Aorta (tissue), 5 donors: Measurements from ENCODE around the gene ZNF784. TPM values are rescaled to one million over a fixed set of nuclear protein-coding genes. Genes with fewer than 3 reads are reported as not detected.
A peak's percentile ranks its signal among the peaks of the same experiment; 100 is the strongest.
"Not testable (repeated sequence)": the region's sequence is repeated elsewhere in the genome, so short reads cannot be mapped to it uniquely, and the experiment has no call there.

Source experiments
- ATAC-seq: fragments of 200-7000 bp; cut with Tn5 transposase; one replicate; pipeline ENCODE4 v1.9.1; 2022; ENCODE audit warnings: moderate library complexity; ENCODE audit not compliant: low FRiP score
- DNase-seq, 2 donors: peaks; one replicate each; pipeline ENCODE4 v3.0.0-alpha.2; 2020
- H3K27ac ChIP-seq, 2 donors: one replicate each; pipeline ENCODE4 v1.5.1; 2013; ENCODE audit warnings: low read length in 2 of 2, mild to moderate bottlenecking in 2 of 2, moderate library complexity in 2 of 2, control low read depth in 1 of 2, inconsistent platforms in 1 of 2, low read depth in 1 of 2
- H3K27me3 ChIP-seq, 2 donors: one replicate each; pipeline ENCODE4 v1.6.1; 2013; ENCODE audit warnings: control low read depth in 1 of 2, low read length in 1 of 2, mild to moderate bottlenecking in 1 of 2, moderate library complexity in 1 of 2; ENCODE audit not compliant: insufficient read depth in 2 of 2, control insufficient read depth in 1 of 2
- H3K36me3 ChIP-seq, 2 donors: one replicate each; pipeline ENCODE4 v1.6.1; 2013; ENCODE audit warnings: control low read depth in 1 of 2, low read length in 1 of 2, mild to moderate bottlenecking in 1 of 2; ENCODE audit not compliant: insufficient read depth in 2 of 2, control insufficient read depth in 1 of 2
- H3K4me1 ChIP-seq, 2 donors: one replicate each; pipeline ENCODE4 v1.6.1; 2013; ENCODE audit warnings: low read length in 2 of 2, control low read depth in 1 of 2, mild to moderate bottlenecking in 1 of 2, moderate library complexity in 1 of 2; ENCODE audit not compliant: insufficient read depth in 2 of 2, control insufficient read depth in 1 of 2
- H3K4me3 ChIP-seq, 2 donors: one replicate each; pipeline ENCODE4 v1.5.1; 2013; ENCODE audit warnings: low read length in 2 of 2, control low read depth in 1 of 2, mild to moderate bottlenecking in 1 of 2
- H3K9me3 ChIP-seq: one replicate; pipeline ENCODE4 v1.6.1; 2013; ENCODE audit warnings: mild to moderate bottlenecking, low read length; ENCODE audit not compliant: control insufficient read depth
- WGBS, 2 donors: extraction: QIAGEN DNeasy Blood & Tissue Kit; methylation state at CpG; one replicate each; pipeline ENCODE4 v1.1.7; 2013; 5-methylcytosine and 5-hydroxymethylcytosine counted together
- intact Hi-C, 2 donors: fragments of 100-400 bp; cut with DNase I; formaldehyde crosslinking; loops; one replicate each; pipeline versions ENCODE4 v1.14.2 to v1.15.0; 2022
- polyA plus RNA-seq, 2 donors: library from polyadenylated mRNA; stranded (reverse); fragments of 200-250 nt; gene quantifications; one replicate each; pipeline ENCODE4 v1.2.3, GENCODE V29; 2013
- total RNA-seq, 2 donors: library from RNA; stranded (reverse); fragmentation: NEBNext Ultra II Directional; extraction: Animal tissue kit (Norgen Biotek cat#: 25700); gene quantifications; one replicate each; pipeline ENCODE4 v1.2.1, GENCODE V29; 2021
- donor health status: healthy with polysubstance abuse.
- donor health status: Bipolar disorder and iron deficiency.
- donor health status: DM: no; HTN: no; CAD: no.
- donor health status: DM: no; HTN: no; CAD: no.
- donor health status: DM: yes; HTN: yes; CAD: no.

Gene ZNF784
- total and polyA plus RNA-seq, 4 donors, result 4.8 to 27.2 (median 5.2) TPM

GRCh38 chr19:55583897-55584296, 40.5 kb downstream of the ZNF784 start:
- H3K4me1 ChIP-seq, DNase-seq, intact Hi-C loops, H3K36me3 ChIP-seq, H3K4me3 ChIP-seq, H3K9me3 ChIP-seq, H3K27me3 ChIP-seq, ATAC-seq, H3K27ac ChIP-seq: not testable (repeated sequence)
- 75 to 76% methylated on average over 8 of the region's 8 CpGs for WGBS, 2 donors

- intact Hi-C loops, H3K9me3 ChIP-seq, ATAC-seq, H3K4me1 ChIP-seq, H3K4me3 ChIP-seq, H3K36me3 ChIP-seq, DNase-seq, H3K27ac ChIP-seq, H3K27me3 ChIP-seq: not testable (repeated sequence)
- 74 to 77% methylated on average over 4 of the region's 4 CpGs for WGBS, 2 donors
Measured at GRCh38 chr19:55582284-55582683, 42.1 kb downstream of the ZNF784 start.

- Histone ChIP-seq H3K9me3 (no peaks in the 10 kb centered on the region), H3K27me3 (no peaks in the 10 kb centered on the region), H3K4me3 (no peak overlapping the region), H3K27ac (no peak overlapping the region), H3K4me1 (no peaks in the 10 kb centered on the region), H3K36me3 (peaks cover 0 to 2% of the 10 kb centered on the region in 2 donors)
- ATAC-seq, result no peak
- DNase-seq, result no peak
- WGBS, 2 donors, result 16 to 18% methylated on average over 6 of the region's 6 CpGs
- intact Hi-C loops, result loop anchor here in 1 of 2 donors (2.0 kb wide), 1 partner anchor 33 kb away; no protein-coding TSS in a partner anchor
Measured at GRCh38 chr19:55581823-55582223, 42.5 kb downstream of the ZNF784 start.

DNA sequence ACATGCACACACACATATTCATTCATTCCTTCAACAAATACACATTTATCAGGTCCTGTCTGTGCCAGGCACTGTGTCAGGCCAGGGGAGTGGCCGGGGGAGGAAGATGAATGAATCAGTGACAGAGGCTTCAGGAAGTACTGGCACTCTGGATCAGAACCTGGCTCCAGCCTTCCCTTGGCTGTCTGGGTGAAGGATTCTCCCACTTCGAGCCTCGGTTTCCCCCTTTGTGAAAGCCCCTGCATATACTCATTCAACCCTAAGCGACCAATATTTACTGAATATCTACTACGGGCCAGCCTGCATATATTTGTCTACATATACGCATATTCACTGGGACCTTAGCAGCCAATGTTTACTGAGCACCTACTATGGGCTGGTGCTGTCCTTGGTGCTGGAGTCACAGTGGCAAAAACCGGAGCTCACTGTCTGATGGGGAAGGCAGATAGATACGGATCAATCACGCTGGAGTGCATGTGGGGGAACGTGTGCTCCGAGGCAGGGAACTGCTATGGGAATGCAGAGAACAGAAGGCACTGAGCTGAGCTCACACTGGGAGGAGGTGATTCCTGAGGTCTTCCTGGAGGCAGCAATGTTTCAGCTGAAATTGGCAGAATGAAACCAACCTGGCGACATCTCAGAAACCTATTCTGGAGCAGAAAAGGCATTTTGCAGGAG, 43.1 kb downstream of the ZNF784 start:
- 30 to 32% methylated on average over 12 of the region's 12 CpGs for WGBS, 2 donors
- intact Hi-C loops, result loop anchor here in 1 of 2 donors (2.0 kb wide), 1 partner anchor 32 kb away; no protein-coding TSS in a partner anchor
- ATAC-seq, result no peak

GRCh38 chr19:55580628-55581144, 43.7 kb downstream of the ZNF784 start, which contains the start of gene ZNF579:
Gene ZNF579 (minus strand): TSS chr19:55580848. CDS start chr19:55579639, 1,209 bp downstream.
- DNase-seq, result peak; percentile 92 to 95
- Histone ChIP-seq H3K27me3 (no peaks in the 10 kb centered on the region), H3K27ac (peak within 1 kb of the TSS in 1 of 2 donors; percentile 52), H3K9me3 (no peaks in the 10 kb centered on the region), H3K4me3 (peak within 1 kb of the TSS; percentile 78 to 81), H3K4me1 (no peaks in the 10 kb centered on the region), H3K36me3 (peaks cover 0 to 2% of the 10 kb centered on the region in 2 donors)
- intact Hi-C loops, result loop anchor here in 1 of 2 donors (2.0 kb wide), 1 partner anchor 32 kb away; no protein-coding TSS in a partner anchor
- WGBS, 2 donors, result 0% methylated on average over 9 to 24 of the region's 24 CpGs
- peak; percentile 91 for ATAC-seq

More for the DNA sequence above, 43.1 kb downstream of the ZNF784 start:
- H3K9me3 ChIP-seq, result no peaks in the 10 kb centered on the region
- H3K4me1 ChIP-seq, result no peaks in the 10 kb centered on the region
- H3K4me3 ChIP-seq, result peak overlapping the region; percentile 78 to 81
- H3K27ac ChIP-seq, result peak overlapping the region in 1 of 2 donors; percentile 52
- peaks cover 0 to 2% of the 10 kb centered on the region in 2 donors for H3K36me3 ChIP-seq
- no peaks in the 10 kb centered on the region for H3K27me3 ChIP-seq
- DNase-seq, result no peak

DNA sequence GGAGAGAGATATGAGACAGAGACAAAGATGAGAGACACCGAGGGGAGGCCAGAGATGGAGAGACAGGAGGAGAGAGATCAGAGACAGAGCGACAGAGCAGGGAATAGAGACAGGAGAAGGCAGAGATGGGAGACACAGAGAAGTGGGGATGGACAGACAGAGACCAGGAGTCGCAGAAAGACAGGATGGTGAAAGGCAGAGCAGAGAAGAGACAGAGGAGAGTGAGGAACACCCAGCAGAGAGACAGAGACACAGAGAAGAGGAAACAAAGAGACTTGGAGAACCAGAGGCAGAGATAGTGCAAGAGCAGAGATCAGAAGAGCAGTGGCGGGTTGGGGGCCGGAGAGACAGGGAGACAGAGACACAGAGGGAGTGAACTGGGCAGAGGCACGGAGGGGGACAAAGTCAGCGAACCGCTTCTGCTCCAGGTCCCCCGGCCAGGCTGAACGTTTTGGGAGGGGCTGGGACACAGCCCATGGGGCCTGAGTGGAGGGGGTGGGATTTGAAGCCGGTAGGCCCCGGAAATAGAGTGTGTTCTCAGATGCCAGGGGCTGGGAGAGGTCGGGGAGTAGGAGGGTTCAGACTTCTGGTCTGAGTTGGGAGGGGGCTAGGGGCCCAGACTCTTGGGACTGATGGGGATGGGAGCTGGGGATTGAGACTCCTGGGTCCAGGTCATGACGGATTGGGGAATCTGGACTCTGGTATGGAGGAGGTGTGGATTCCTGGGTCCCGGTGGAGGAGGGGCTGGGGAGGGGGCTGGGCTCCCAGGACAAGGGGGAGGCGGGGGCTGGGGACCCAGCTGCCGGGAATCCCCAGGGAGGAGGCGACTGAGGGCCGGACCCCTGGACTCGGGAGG, 44.4 kb downstream of the ZNF784 start:
- Histone ChIP-seq H3K9me3 (no peaks in the 10 kb centered on the region), H3K4me3 (peak overlapping the region; percentile 78 to 81), H3K4me1 (no peaks in the 10 kb centered on the region), H3K27me3 (no peaks in the 10 kb centered on the region), H3K36me3 (peaks cover 0 to 2% of the 10 kb centered on the region in 2 donors), H3K27ac (peak overlapping the region in 1 of 2 donors; percentile 14)
- peak in 1 of 2 donors; percentile 50 for DNase-seq
- intact Hi-C loops, result loop anchor here in 1 of 2 donors (2.0 kb wide), 1 partner anchor 31 kb away; no protein-coding TSS in a partner anchor
- 11% methylated on average over 20 of the region's 20 CpGs for WGBS, 2 donors
- ATAC-seq, result peak; percentile 61

DNA sequence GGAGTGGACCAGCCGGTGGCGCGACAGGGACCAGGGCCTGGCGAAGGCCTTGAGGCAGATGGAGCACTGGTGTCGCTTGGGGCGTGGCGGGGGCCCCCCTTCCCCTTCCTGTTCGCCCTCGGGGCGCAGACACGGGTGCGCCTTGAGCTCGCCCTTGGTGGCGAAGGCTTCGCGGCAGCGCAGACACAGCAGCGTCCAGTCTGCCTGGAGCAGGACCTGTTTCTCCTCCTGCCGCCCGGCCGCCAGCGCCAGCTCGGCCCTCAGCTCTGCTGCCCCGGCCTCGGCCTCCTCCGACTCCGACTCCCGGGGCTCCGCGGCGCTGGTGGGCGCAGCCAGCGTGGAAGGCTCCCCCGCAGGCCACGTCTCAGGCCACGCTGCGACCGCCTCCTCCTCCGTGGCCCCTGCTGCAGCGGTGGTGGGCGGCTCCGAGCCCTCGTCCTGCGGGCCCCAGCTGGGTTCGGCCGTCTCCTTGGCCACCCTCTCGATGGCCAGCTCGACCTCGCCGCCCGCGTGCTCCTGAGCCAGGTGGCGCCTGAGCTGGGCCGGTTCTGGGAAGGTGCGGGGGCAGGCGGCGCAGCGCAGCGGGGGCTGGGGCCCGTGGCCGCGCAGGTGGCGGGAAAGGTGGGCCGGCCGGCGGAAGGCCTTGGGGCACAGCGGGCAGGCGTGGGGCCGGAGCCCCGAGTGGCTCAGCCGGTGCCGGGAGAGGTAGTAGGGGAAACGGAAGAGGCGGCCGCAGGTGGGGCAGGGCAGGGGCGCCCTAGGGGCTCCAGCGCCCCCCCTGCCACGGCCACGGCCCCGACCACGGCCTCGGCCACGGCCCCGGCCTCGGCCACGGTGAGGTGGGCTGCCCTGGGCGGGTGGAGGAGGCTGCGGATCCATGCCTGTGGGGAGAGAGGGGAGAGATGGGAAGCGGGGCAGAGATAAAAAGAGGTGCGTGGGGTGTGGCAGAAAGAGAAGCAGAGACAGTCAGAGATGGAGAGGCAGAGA, 45.3 kb downstream of the ZNF784 start:
- DNase-seq (no peak), ATAC-seq (no peak)
- Histone ChIP-seq H3K27me3 (no peaks in the 10 kb centered on the region), H3K4me1 (no peaks in the 10 kb centered on the region), H3K27ac (no peak overlapping the region), H3K9me3 (no peaks in the 10 kb centered on the region), H3K36me3 (peaks cover 0 to 2% of the 10 kb centered on the region in 2 donors), H3K4me3 (no peak overlapping the region)
- intact Hi-C loops, result no loop called here
- 95 to 97% methylated on average over 75 to 90 of the region's 90 CpGs for WGBS, 2 donors
